B cell (primary cell): ENCODE measurements around the gene PCSK6. TPM values are rescaled to one million over a fixed set of nuclear protein-coding genes. Genes with fewer than 3 reads are reported as not detected.

Source experiments
- ATAC-seq: fragments of 200-7000 bp; cut with Tn5 transposase; one replicate; pipeline ENCODE4 v1.10.0; 2021; ENCODE audit warnings: low read depth, mild to moderate bottlenecking, moderate number of reproducible peaks, moderate library complexity
- CTCF ChIA-PET: fragments of 350-600 bp; sonication (Branson Sonifier 250); formaldehyde crosslinking; loops from one replicate; lab custom pipeline; 2021; ENCODE audit warnings: antibody characterized with exemption, inconsistent platforms; lab: Charles Lee
- POLR2A ChIA-PET: fragments of 350-600 bp; sonication (Branson Sonifier 250); formaldehyde crosslinking; loops from one replicate; lab custom pipeline; 2021; ENCODE audit warnings: antibody characterized with exemption; lab: Charles Lee
- DNase-seq: peaks from one replicate; pipeline ENCODE4 v3.0.0; 2013
- H2AFZ ChIP-seq: 2 replicates; pipeline ENCODE4 v1.6.1; 2012; ENCODE audit warnings: mild to moderate bottlenecking, low read depth, low read length; ENCODE audit not compliant: insufficient read depth, poor library complexity, severe bottlenecking
- H3K27ac ChIP-seq, 2 donors: 1 replicate in 1 of 2; 2 replicates in 1 of 2; pipeline ENCODE4 v1.5.1; 2012 to 2013; ENCODE audit warnings: low read length in 2 of 2, mild to moderate bottlenecking in 2 of 2, moderate library complexity in 1 of 2
- H3K27me3 ChIP-seq, 4 experiments: fragments of 200-600 bp in 1 of 4; sonication (generic) in 1 of 4; replicated peaks in 1 of 4; 1 replicate in 2 of 4; 2 replicates in 2 of 4; pipeline versions ENCODE4 v1.6.1 to v1.7.0; 2013 to 2016; ENCODE audit warnings: low read length in 3 of 4, mild to moderate bottlenecking in 2 of 4, mixed read lengths in 1 of 4, moderate library complexity in 1 of 4; ENCODE audit not compliant: insufficient read depth in 4 of 4, control insufficient read depth in 3 of 4; ENCODE audit errors: control extremely low read depth in 1 of 4
- H3K36me3 ChIP-seq, 2 experiments: replicated peaks in 1 of 2; 1 replicate in 1 of 2; 2 replicates in 1 of 2; pipeline versions ENCODE4 v1.6.1 to v1.7.1; 2013; ENCODE audit warnings: low read length in 1 of 2; ENCODE audit not compliant: insufficient read depth in 2 of 2, control insufficient read depth in 1 of 2; ENCODE audit errors: control extremely low read depth in 1 of 2, extremely low read depth in 1 of 2
- H3K4me1 ChIP-seq, 2 donors: fragments of 200-600 bp in 1 of 2; sonication (generic) in 1 of 2; 1 replicate in 1 of 2; 2 replicates in 1 of 2; pipeline versions ENCODE4 v1.5.1 to v1.6.1; 2013 to 2017; ENCODE audit warnings: low read length in 2 of 2; ENCODE audit not compliant: control insufficient read depth in 2 of 2, insufficient read depth in 2 of 2
- H3K4me2 ChIP-seq: replicated peaks from 2 replicates; pipeline ENCODE3; 2012; ENCODE audit warnings: mild to moderate bottlenecking, low read depth, low read length; ENCODE audit not compliant: poor library complexity, severe bottlenecking
- H3K4me3 ChIP-seq, 5 experiments: fragments of 200-600 bp in 1 of 5; sonication (generic) in 1 of 5; 1 replicate in 3 of 5; 2 replicates in 2 of 5; pipeline versions ENCODE4 v1.5.1 to v1.7.0; 2011 to 2016; ENCODE audit warnings: low read length in 4 of 5, mild to moderate bottlenecking in 4 of 5, low read depth in 2 of 5, control low read depth in 1 of 5, moderate library complexity in 1 of 5; ENCODE audit not compliant: insufficient read depth in 1 of 5; ENCODE audit errors: control extremely low read depth in 1 of 5, extremely low read depth in 1 of 5
- H3K79me2 ChIP-seq: fragments of 200-600 bp; sonication (generic); one replicate; pipeline ENCODE4 v1.6.0; 2016; ENCODE audit warnings: low read length; ENCODE audit not compliant: control insufficient read depth, insufficient read depth
- H3K9ac ChIP-seq: fragments of 200-600 bp; sonication (generic); 2 replicates; pipeline ENCODE4 v1.6.1; 2017; ENCODE audit warnings: mild to moderate bottlenecking, low read length, moderate library complexity
- H3K9me3 ChIP-seq, 3 donors: one replicate each; pipeline versions ENCODE4 v1.6.1 to v1.7.1; 2013; ENCODE audit warnings: low read length in 2 of 3; ENCODE audit not compliant: control insufficient read depth in 2 of 3, insufficient read depth in 1 of 3; ENCODE audit errors: control extremely low read depth in 1 of 3
- H4K20me1 ChIP-seq: 2 replicates; pipeline ENCODE4 v1.6.0; 2012; ENCODE audit warnings: mild to moderate bottlenecking, low read length; ENCODE audit not compliant: insufficient read depth, control insufficient read depth, poor library complexity, severe bottlenecking
- H3K27ac Mint-ChIP-seq: one replicate; pipeline ENCODE4 v1.8.0; 2021; ENCODE audit warnings: mixed read lengths
- H3K27me3 Mint-ChIP-seq: one replicate; pipeline ENCODE4 v1.8.0; 2021; ENCODE audit warnings: mixed read lengths
- H3K4me1 Mint-ChIP-seq: one replicate; pipeline ENCODE4 v1.8.0; 2021; ENCODE audit warnings: mixed read lengths
- H3K4me3 Mint-ChIP-seq: one replicate; pipeline ENCODE4 v1.8.0; 2021; ENCODE audit warnings: mixed read lengths
- H3K9me3 Mint-ChIP-seq: one replicate; pipeline ENCODE4 v1.8.0; 2022; ENCODE audit warnings: mixed read lengths; ENCODE audit not compliant: insufficient read depth
- CTCF ChIP-seq: fragments of 200-600 bp; IDR thresholded peaks from one replicate; pipeline ENCODE4 v1.8.0; 2022; ENCODE audit warnings: antibody characterized with exemption, mild to moderate bottlenecking
- EZH2 ChIP-seq: IDR thresholded peaks from 2 replicates; pipeline ENCODE4 v1.6.1; 2012; ENCODE audit warnings: borderline replicate concordance, low read depth, mild to moderate bottlenecking, moderate library complexity, low read length; ENCODE audit not compliant: insufficient read depth, poor library complexity, severe bottlenecking
- WGBS: methylation state at CpG from one replicate; pipeline ENCODE4 v1.1.5; 2013; ENCODE audit warnings: missing lambda C conversion rate; ENCODE audit not compliant: insufficient coverage; 5-methylcytosine and 5-hydroxymethylcytosine counted together
- intact Hi-C: fragments of 100-400 bp; cut with micrococcal nuclease; formaldehyde crosslinking; loops from one replicate; pipeline ENCODE4 v1.10.0; 2022
- polyA plus RNA-seq: library from polyadenylated mRNA; depleted of rRNA; stranded (reverse); fragments of >200 nt; gene quantifications from 2 replicates; pipeline ENCODE4 v1.2.3, GENCODE V29; 2012
- total RNA-seq, 2 donors: library from RNA; stranded (reverse); fragments of 120-200 nt in 1 of 2; gene quantifications; 1 replicate in 1 of 2; 2 replicates in 1 of 2; pipeline versions ENCODE4 v1.2.3 to v1.2.4, GENCODE V29; 2013 to 2022

Gene PCSK6
- total and polyA plus RNA-seq, 2 donors (not counting 1 experiment from before 2014, with no cell fraction given), result 0.66 to 1.6 TPM

DNA sequence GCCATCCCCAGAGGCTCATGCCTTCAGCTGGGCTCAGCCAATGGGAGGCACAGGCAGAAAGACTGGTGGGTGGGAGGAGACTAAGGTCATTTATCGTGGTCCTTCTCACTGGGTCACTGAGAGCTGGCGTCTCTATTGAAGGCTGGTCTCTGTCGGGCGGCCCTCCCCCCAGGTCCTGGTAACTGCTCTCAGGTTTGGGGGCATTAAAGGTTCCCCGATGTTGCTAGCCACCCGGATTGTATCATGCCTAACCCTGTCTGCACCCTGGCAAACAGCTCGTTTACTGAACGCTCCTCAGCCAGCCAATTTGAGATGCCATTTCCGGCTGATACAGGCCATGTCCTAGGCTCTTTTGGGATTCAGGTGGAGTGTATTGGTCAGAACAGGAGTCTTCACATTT, 222.7 kb downstream of the PCSK6 start:
- Histone ChIP-seq H3K4me2 (no peak overlapping the region), H3K27ac (no peak overlapping the region), H3K9me3 (no peaks in the 10 kb centered on the region), H3K79me2 (no peaks in the 10 kb centered on the region), H3K4me3 (no peak overlapping the region), H2AFZ (no peak overlapping the region), H3K36me3 (peaks cover 0 to 15% of the 10 kb centered on the region in 2 experiments), H3K27me3 (peaks cover 0 to 2% (median 0%) of the 10 kb centered on the region in 4 experiments), H3K4me1 (no peaks in the 10 kb centered on the region), H4K20me1 (no peaks in the 10 kb centered on the region), H3K9ac (no peak overlapping the region)
- intact Hi-C loops, result no loop called here
- no peaks in the 10 kb centered on the region for H3K4me1 Mint-ChIP-seq
- H3K27me3 Mint-ChIP-seq, result no peaks in the 10 kb centered on the region
- ChIA-PET CTCF (interaction anchor here (1.6 kb wide), 1 partner anchor 9 kb away, joined by 12 read pairs; no protein-coding TSS in a partner anchor), POLR2A (no interaction called here)
- no peak overlapping the region for H3K27ac Mint-ChIP-seq
- DNase-seq (no peak), ATAC-seq (no peak)
- WGBS, result 95% methylated on average over 8 of the region's 9 CpGs
- TF ChIP-seq EZH2, result no peak
- TF ChIP-seq CTCF, result no peak
- H3K9me3 Mint-ChIP-seq, result no peaks in the 10 kb centered on the region
- H3K4me3 Mint-ChIP-seq, result no peak overlapping the region

- Histone ChIP-seq H3K4me1 (no peaks in the 10 kb centered on the region), H3K9ac (no peak overlapping the region), H3K4me2 (no peak overlapping the region), H3K27ac (no peak overlapping the region), H2AFZ (no peak overlapping the region), H4K20me1 (no peaks in the 10 kb centered on the region), H3K36me3 (peaks cover 0 to 8% of the 10 kb centered on the region in 2 experiments), H3K79me2 (no peaks in the 10 kb centered on the region), H3K9me3 (no peaks in the 10 kb centered on the region), H3K27me3 (peaks cover 0 to 5% (median 0%) of the 10 kb centered on the region in 4 experiments), H3K4me3 (no peak overlapping the region)
- H3K27ac Mint-ChIP-seq, result no peak overlapping the region
- intact Hi-C loops, result no loop called here
- CTCF ChIA-PET, result interaction anchor here (1.6 kb wide), 1 partner anchor 8 kb away, joined by 12 read pairs; no protein-coding TSS in a partner anchor
- no peaks in the 10 kb centered on the region for H3K9me3 Mint-ChIP-seq
- H3K27me3 Mint-ChIP-seq, result no peaks in the 10 kb centered on the region
- 85% methylated on average over 3 of the region's 3 CpGs for WGBS
- DNase-seq (no peak), ATAC-seq (no peak)
- no peak overlapping the region for H3K4me3 Mint-ChIP-seq
- POLR2A ChIA-PET, result no interaction called here
- no peaks in the 10 kb centered on the region for H3K4me1 Mint-ChIP-seq
- TF ChIP-seq CTCF (no peak), EZH2 (no peak)
Measured at GRCh38 chr15:101266034-101266433, 223.5 kb downstream of the PCSK6 start.
